Erythroblast (primary cell): ENCODE data around the gene STMN3.
A peak's percentile ranks its signal among the peaks of the same experiment; 100 is the strongest.
"Not testable (repeated sequence)": the region's sequence is repeated elsewhere in the genome, so short reads cannot be mapped to it uniquely, and the experiment has no call there.

ENCODE experiments used
- DNase-seq, 2 experiments: peaks; one replicate each; lab custom pipeline; 2025; lab: John Stamatoyannopoulos, UW
- GATA1 ChIP-seq: IDR thresholded peaks from 2 replicates; pipeline ENCODE4 v1.6.1; 2011; ENCODE audit warnings: low read depth, mild to moderate bottlenecking, control low read depth, low read length, moderate library complexity
- POLR2A ChIP-seq: IDR thresholded peaks from 2 replicates; pipeline ENCODE4 v1.6.1; 2011; ENCODE audit warnings: mild to moderate bottlenecking, low read length

The STMN3 gene

GRCh38 chr20:63648895-63649589 lies 4.2 kb downstream of the STMN3 start:
- TF ChIP-seq GATA1 (no peak), POLR2A (no peak)
- no peak for DNase-seq

DNA sequence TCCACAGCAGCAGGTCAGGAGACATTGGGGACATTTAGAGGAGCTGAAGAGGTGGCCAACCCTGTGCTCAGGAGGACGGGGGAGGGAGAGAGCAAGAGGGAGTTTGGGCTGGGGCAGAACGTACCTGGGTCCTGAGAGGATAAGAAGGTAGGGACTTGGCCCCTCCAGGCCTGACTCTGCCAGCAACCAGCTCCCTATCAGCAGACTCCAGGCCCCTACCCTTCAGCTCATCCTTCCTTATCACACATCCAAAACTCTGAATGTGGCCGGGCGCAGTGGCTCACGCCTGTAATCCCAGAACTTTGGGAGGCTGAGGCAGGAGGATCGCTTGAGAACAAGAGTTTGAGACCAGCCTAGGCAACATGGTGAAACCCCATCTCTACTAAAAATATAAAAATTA lies 5.0 kb downstream of the STMN3 start:
- TF ChIP-seq POLR2A (no peak), GATA1 (no peak)
- peak; percentile 54 to 73 for DNase-seq

DNA sequence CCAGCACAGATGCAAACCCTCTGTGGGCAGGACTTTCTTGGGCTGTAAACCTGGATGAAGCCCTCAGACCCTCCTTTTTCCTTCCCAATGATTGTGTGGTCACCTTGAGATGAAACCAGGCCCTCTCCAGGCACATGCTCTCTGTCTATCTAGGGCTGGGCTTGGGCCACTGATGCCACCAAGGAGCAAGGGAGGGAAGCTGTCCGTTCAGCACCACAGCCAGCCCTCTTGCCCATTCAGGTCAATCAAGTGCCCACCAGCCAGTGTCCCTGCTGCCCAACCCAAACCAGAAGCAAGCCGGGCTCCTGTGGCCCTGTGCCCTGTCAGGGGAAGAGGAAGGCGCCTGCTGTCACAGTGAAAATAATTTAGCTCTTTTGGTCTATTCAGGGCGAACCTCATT lies 8.0 kb downstream of the STMN3 start:
- no peak for DNase-seq
- no peak for TF ChIP-seq GATA1
- no peak for TF ChIP-seq POLR2A

- no peak for DNase-seq
- TF ChIP-seq POLR2A, result no peak
Observed at GRCh38 chr20:63643946-63644345, 9.3 kb downstream of the STMN3 start.

GRCh38 chr20:63643499-63643898 lies 9.7 kb downstream of the STMN3 start:
- TF ChIP-seq GATA1 (no peak), POLR2A (no peak)
- no peak for DNase-seq

DNA sequence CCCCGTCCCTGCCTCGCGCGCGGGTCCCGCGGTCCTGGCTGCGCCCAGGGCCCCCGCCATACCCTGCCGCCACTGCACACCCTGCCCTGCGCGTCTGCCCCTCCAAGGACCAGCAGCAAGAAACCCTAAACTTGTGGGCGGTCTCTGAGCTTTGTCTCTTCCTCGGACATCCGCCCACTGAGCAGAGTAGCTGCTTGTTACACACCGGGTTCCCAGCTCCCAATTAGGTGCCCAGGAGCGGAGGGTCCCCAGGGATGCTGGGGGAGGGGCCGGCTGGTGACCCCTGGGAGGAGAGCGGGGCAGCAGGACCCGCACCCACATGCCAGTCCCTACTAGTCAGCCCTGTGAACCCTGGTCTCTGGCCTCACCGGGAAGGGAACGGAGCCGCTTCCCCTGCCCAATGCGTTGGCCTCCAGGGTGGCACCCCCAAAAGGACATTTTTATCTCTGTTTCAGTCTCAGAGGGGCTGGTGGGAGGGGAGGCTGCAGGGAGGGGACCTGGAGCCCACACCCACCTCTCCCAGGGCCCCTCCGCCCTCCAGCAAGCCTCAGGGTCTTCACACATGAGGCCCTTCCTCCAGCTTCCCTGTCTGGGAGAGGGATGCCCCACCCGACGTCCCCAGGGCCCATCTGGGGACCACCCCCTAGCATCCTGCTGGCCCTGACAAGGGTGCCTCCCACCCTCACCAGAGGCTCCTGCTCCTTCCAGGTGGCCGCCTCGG lies 10.5 kb downstream of the STMN3 start:
- no peak for TF ChIP-seq GATA1
- no peak for TF ChIP-seq POLR2A
- no peak for DNase-seq

- TF ChIP-seq POLR2A (no peak), GATA1 (no peak)
- peak; percentile 87 to 94 for DNase-seq
Observed at GRCh38 chr20:63641792-63642523, 11.3 kb downstream of the STMN3 start.

- no peak for TF ChIP-seq POLR2A
- TF ChIP-seq GATA1, result no peak
- peak in 1 of 2 experiments; percentile 57 for DNase-seq
Observed at GRCh38 chr20:63641146-63641791, 12.0 kb downstream of the STMN3 start.

- not testable (repeated sequence) for DNase-seq
Observed at GRCh38 chr20:63640686-63641085, 12.5 kb downstream of the STMN3 start.

GRCh38 chr20:63640086-63640485 lies 13.1 kb downstream of the STMN3 start:
- DNase-seq, result no peak

DNA sequence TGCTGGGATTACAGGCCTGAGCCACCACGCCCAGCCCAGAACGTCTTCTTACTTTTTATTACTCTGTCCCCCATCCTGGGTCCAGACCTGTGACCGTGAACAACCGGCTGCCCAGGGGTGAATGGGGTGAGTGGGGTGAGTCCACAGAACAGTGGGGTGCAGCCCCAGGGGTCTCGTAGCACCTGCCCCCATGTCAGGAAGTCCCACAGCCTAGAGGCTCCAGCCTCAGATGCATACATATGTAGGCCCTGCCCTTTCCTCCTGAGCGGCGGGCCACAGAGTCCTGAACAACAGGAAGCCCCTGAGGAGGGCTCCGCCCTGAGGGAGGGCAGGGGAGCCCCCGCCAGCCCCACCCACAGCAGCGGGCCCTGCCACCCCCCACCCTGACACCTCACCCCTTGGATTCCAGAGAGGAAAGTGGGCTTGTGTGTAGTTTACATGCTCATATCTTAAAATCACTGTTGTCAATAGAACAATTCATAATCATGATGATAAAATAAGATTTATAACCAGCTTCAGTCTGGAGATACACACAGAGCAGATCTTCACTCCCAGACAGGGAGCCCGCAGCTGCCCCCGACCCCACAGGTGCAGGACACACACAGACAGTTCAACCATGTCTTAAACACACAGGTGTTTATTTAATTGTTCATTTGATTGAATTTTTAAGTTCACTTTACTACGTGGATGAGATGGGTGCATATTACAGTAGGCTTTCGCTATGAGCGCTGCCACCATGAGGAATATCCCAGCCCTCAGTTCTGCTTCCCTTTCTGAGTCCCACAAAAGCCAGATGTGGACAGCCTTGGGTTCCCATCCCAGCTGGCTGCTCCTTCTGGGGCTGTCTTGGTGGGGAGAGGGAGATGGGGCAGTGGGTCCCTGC lies 13.9 kb downstream of the STMN3 start:
- no peak for DNase-seq
- TF ChIP-seq GATA1 (no peak), POLR2A (no peak)

More at GRCh38 chr20:63640086-63640485, 13.1 kb downstream of the STMN3 start:
- no peak for TF ChIP-seq POLR2A
- no peak for TF ChIP-seq GATA1

- DNase-seq, result no peak
- no peak for TF ChIP-seq GATA1
- no peak for TF ChIP-seq POLR2A
Observed at GRCh38 chr20:63636752-63637628, 16.2 kb downstream of the STMN3 start.
